T-cell (primary cell): ENCODE measurements around the gene GLG1. TPM values are rescaled to one million over a fixed set of nuclear protein-coding genes. Genes with fewer than 3 reads are reported as not detected.
A peak's percentile ranks its signal among the peaks of the same experiment; 100 is the strongest.
"Not testable (repeated sequence)": the region's sequence is repeated elsewhere in the genome, so short reads cannot be mapped to it uniquely, and the experiment has no call there.

Experiments used
- ATAC-seq, 4 experiments: fragments of 200-7000 bp in 3 of 4; fragments of 150-1000 bp in 1 of 4; cut with Tn5 transposase; replicated peaks in 1 of 4; 1 replicate in 3 of 4; 2 replicates in 1 of 4; pipeline ENCODE4 v1.10.0; 2021; ENCODE audit warnings: moderate library complexity in 3 of 4, mild to moderate bottlenecking in 2 of 4, moderate number of reproducible peaks in 1 of 4
- CTCF ChIA-PET, 2 donors: fragments of 300-600 bp; sonication (Branson Sonifier 250); formaldehyde crosslinking; loops; one replicate each; lab custom pipeline; 2022; ENCODE audit warnings: antibody characterized with exemption in 2 of 2; lab: Charles Lee
- POLR2A ChIA-PET, 2 donors: fragments of 300-600 bp; sonication (Branson Sonifier 250); formaldehyde crosslinking; loops; one replicate each; lab custom pipeline; 2022; ENCODE audit warnings: antibody characterized with exemption in 2 of 2; lab: Charles Lee
- DNase-seq, 35 experiments: peaks; one replicate each; pipeline versions ENCODE4 v3.0.0 to v3.0.0-alpha.2; 2013 to 2023
- H3K27ac ChIP-seq: one replicate; pipeline ENCODE4 v1.5.1; 2013; ENCODE audit warnings: low read length
- H3K27me3 ChIP-seq, 2 experiments: replicated peaks in 1 of 2; 1 replicate in 1 of 2; 2 replicates in 1 of 2; pipeline versions ENCODE4 v1.6.1 to v1.7.0; 2013; ENCODE audit warnings: low read length in 1 of 2, mixed read lengths in 1 of 2; ENCODE audit not compliant: control insufficient read depth in 2 of 2, insufficient read depth in 2 of 2; ENCODE audit errors: extremely low read depth in 1 of 2
- H3K36me3 ChIP-seq, 2 donors: 1 replicate in 1 of 2; 2 replicates in 1 of 2; pipeline versions ENCODE4 v1.6.1 to v1.7.0; 2013; ENCODE audit warnings: low read length in 1 of 2; ENCODE audit not compliant: control insufficient read depth in 2 of 2, insufficient read depth in 1 of 2; ENCODE audit errors: extremely low read depth in 1 of 2
- H3K4me1 ChIP-seq, 2 experiments: 1 replicate in 1 of 2; 2 replicates in 1 of 2; pipeline versions ENCODE4 v1.6.1 to v1.7.0; 2013; ENCODE audit warnings: low read length in 2 of 2, mixed read lengths in 1 of 2; ENCODE audit not compliant: insufficient read depth in 2 of 2, control insufficient read depth in 1 of 2; ENCODE audit errors: extremely low read depth in 1 of 2
- H3K4me3 ChIP-seq, 2 donors: 1 replicate in 1 of 2; 2 replicates in 1 of 2; pipeline versions ENCODE4 v1.5.1 to v1.7.0; 2013; ENCODE audit warnings: mild to moderate bottlenecking in 2 of 2, low read length in 1 of 2, moderate library complexity in 1 of 2; ENCODE audit not compliant: control insufficient read depth in 1 of 2; ENCODE audit errors: extremely low read depth in 1 of 2
- H3K9me3 ChIP-seq: 2 replicates; pipeline ENCODE4 v1.7.0; 2013
- H3K27ac Mint-ChIP-seq, 2 donors: one replicate each; pipeline ENCODE4 v1.8.0; 2020 to 2021; ENCODE audit warnings: mild to moderate bottlenecking in 2 of 2, mixed read lengths in 2 of 2
- H3K27me3 Mint-ChIP-seq, 2 donors: one replicate each; pipeline ENCODE4 v1.8.0; 2021 to 2022; ENCODE audit warnings: mixed read lengths in 2 of 2
- H3K36me3 Mint-ChIP-seq: one replicate; pipeline ENCODE4 v1.8.0; 2021; ENCODE audit warnings: mixed read lengths
- H3K4me1 Mint-ChIP-seq, 3 donors: one replicate each; pipeline ENCODE4 v1.8.0; 2020 to 2022; ENCODE audit warnings: mixed read lengths in 3 of 3, mild to moderate bottlenecking in 1 of 3
- H3K4me3 Mint-ChIP-seq, 3 donors: one replicate each; pipeline ENCODE4 v1.8.0; 2020 to 2022; ENCODE audit warnings: mild to moderate bottlenecking in 3 of 3, mixed read lengths in 3 of 3, moderate library complexity in 3 of 3
- H3K9me3 Mint-ChIP-seq, 3 donors: one replicate each; pipeline ENCODE4 v1.8.0; 2020 to 2022; ENCODE audit warnings: mixed read lengths in 3 of 3
- WGBS: methylation state at CpG from one replicate; pipeline ENCODE4 v1.1.5; 2013; ENCODE audit warnings: missing lambda C conversion rate; ENCODE audit not compliant: insufficient coverage; 5-methylcytosine and 5-hydroxymethylcytosine counted together
- total RNA-seq, 35 experiments: library from RNA in 6 of 35; stranded (reverse) in 6 of 35; fragments of 120-200 nt in 1 of 35; gene quantifications; one replicate each; pipeline versions ENCODE4 v1.2.1 to v1.2.4 and lab custom pipeline; 2013 to 2026

The GLG1 gene
- total RNA-seq (100 to 1,000 TPM; 159 to 216 (median 167) TPM), total RNA-seq (lab: John Stamatoyannopoulos, UW) (93.6 to 402 (median 292) reads per million in 29 experiments)
- total RNA-seq (2013) = 166 TPM

DNA sequence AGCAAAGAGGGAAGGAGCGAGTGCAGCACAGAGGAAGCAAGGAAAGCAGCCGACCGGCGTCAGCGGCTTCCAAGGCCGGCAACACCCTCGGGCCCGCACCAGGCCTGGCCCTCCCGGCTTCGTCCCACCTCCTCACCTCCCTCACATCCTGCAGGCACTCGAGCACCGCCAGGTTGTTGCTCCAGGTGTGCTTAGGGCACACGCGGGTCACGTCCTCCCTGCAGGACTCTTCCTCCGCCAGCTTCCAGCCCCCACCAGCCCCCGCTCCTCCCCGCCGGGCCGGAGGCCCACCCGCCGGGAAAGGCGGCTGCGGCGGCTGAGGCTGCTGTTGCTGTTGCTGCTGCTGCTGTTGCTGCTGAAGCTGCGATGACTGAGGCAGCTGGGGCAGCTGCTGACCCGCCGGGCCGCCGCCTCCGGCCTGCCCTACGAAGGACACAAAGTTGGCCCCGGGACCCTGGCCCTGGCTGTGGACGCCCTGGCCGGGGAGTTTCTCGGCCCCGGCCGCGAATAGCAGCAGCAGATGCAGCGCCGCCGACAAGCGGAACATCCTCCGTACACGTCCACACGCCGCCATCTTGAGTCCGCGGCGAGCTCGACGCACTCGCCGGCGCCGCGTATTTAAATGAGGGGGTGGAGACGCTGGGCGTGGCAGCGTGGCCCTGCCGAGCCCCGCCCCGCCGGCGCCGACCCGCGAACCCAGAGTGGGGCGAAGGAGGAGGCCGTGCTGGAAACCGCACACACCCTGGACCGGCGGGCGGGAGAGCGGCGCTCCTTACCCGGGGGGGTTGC is at the start of gene GLG1:
TSS of gene GLG1 (minus strand) at position 594 of the 789 bp plus-strand sequence. CDS start at position 574, 20 bp downstream.
- H3K27ac ChIP-seq = peak within 1 kb of the TSS; percentile 76
- peaks cover 46 to 57% of the 10 kb centered on the region in 2 experiments for H3K4me1 ChIP-seq
- ChIA-PET POLR2A (interaction anchor here (0.6 to 1.0 kb wide), 4 partner anchors 10 to 310 kb away, joined by 3 read pairs; partner anchors contain the start of gene RFWD3 (in 1 of the 2)), CTCF (interaction anchor here in 1 of 2 donors (1.5 to 1.6 kb wide), 2 partner anchors 16 to 310 kb away, joined by 6 to 9 read pairs; partner anchors contain the start of gene PSMD7)
- no peaks in the 10 kb centered on the region for H3K27me3 ChIP-seq
- Mint-ChIP-seq H3K36me3 (peaks cover 3% of the 10 kb centered on the region), H3K27ac (peak within 1 kb of the TSS; percentile 88 to 94), H3K4me3 (peak within 1 kb of the TSS; percentile 93 to 98 (median 94)), H3K27me3 (no peaks in the 10 kb centered on the region), H3K4me1 (peaks cover 64 to 71% (median 69%) of the 10 kb centered on the region in 3 donors), H3K9me3 (no peaks in the 10 kb centered on the region)
- peaks cover 0 to 2% of the 10 kb centered on the region in 2 donors for H3K36me3 ChIP-seq
- DNase-seq (peak; percentile 75 to 95 (median 89)), ATAC-seq (peak; percentile 89 to 96 (median 94))
- H3K9me3 ChIP-seq = no peaks in the 10 kb centered on the region
- peak within 1 kb of the TSS; percentile 87 to 89 for H3K4me3 ChIP-seq
- WGBS = under 1% methylated on average over 56 of the region's 77 CpGs

DNA sequence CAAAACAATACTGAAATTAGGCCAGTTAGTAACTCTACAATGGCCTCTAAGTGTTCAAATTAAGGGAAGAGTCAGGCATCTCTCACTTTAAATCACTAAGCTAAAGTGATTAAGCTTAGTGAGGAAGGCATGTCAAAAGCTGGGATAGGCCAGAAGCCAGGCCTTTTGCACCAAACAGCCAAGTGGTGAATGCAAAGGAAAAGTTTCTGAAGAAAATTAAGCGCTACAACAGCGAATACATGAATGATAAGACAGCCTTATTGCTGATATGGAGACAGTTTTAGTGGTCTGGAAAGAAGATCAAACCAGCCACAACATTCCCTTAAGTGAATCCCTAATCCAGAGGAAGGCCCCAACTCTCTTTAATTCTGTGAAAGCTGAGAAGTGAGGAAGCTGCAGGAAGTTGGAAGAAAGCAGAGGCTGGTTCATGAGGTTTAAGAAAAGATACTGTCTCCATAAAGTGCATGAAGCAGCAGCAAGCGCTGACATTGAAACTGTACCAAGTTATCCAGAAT is 47.7 kb upstream of the GLG1 start:
- no peak overlapping the region for H3K4me3 ChIP-seq
- no CpG with 5 or more reads among the region's 3 CpGs for WGBS
- H3K9me3 ChIP-seq = no peaks in the 10 kb centered on the region
- H3K9me3 Mint-ChIP-seq = no peaks in the 10 kb centered on the region
- no peak for DNase-seq
- ChIA-PET CTCF (interaction anchor here (0.6 kb wide), 2 partner anchors 10 to 140 kb away, joined by 3 to 4 read pairs; no protein-coding TSS in a partner anchor), POLR2A (no interaction called here)
- ATAC-seq = no peak
- H3K36me3 Mint-ChIP-seq = peaks cover 40% of the 10 kb centered on the region
- H3K4me3 Mint-ChIP-seq = no peak overlapping the region
- peak overlapping the region; percentile 62 to 86 for H3K27ac Mint-ChIP-seq
- peaks cover 5 to 36% of the 10 kb centered on the region in 2 experiments for H3K4me1 ChIP-seq
- H3K27me3 ChIP-seq = no peaks in the 10 kb centered on the region
- peaks cover 54 to 72% (median 65%) of the 10 kb centered on the region in 3 donors for H3K4me1 Mint-ChIP-seq
- H3K27me3 Mint-ChIP-seq = no peaks in the 10 kb centered on the region
- H3K27ac ChIP-seq = no peak overlapping the region
- H3K36me3 ChIP-seq = peaks cover 9 to 57% of the 10 kb centered on the region in 2 donors

DNA sequence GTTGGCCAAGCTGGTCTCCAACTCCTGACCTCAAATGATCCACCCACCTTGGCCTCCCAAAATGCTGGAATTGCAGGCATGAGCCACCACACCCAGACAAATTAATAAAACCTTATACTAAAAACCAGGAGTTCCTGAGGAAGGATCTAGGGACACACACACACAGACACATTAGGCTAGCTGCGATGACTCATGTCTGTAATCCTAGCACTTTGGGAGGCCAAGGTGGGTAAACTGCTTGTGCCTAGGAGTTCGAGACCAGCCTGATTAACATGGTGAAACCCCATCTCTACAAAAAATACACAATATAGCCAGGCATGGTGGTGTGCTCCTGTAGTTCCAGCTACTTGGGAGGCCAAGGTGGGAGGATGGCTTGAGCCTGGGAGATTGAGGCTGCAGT is 46.0 kb upstream of the GLG1 start:
- H3K27ac ChIP-seq, CTCF ChIA-PET, H3K27me3 Mint-ChIP-seq, H3K27me3 ChIP-seq, POLR2A ChIA-PET, H3K4me3 Mint-ChIP-seq, H3K4me3 ChIP-seq, H3K9me3 ChIP-seq, ATAC-seq, H3K9me3 Mint-ChIP-seq, DNase-seq: not testable (repeated sequence)
- Mint-ChIP-seq H3K27ac (peak overlapping the region in 1 of 2 donors; percentile 73), H3K4me1 (peaks cover 37 to 56% (median 48%) of the 10 kb centered on the region in 3 donors), H3K36me3 (peaks cover 34% of the 10 kb centered on the region)
- Histone ChIP-seq H3K4me1 (peaks cover 3 to 23% of the 10 kb centered on the region in 2 experiments), H3K36me3 (peaks cover under 1 to 60% of the 10 kb centered on the region in 2 donors)
- no CpG with 5 or more reads among the region's 2 CpGs for WGBS

- H3K4me1 Mint-ChIP-seq = peaks cover 31 to 51% (median 45%) of the 10 kb centered on the region in 3 donors
- peaks cover 3 to 20% of the 10 kb centered on the region in 2 experiments for H3K4me1 ChIP-seq
- peaks cover 0 to 60% of the 10 kb centered on the region in 2 donors for H3K36me3 ChIP-seq
- peaks cover 35% of the 10 kb centered on the region for H3K36me3 Mint-ChIP-seq
- no peaks in the 10 kb centered on the region for H3K27me3 Mint-ChIP-seq
- DNase-seq (no peak), ATAC-seq (no peak)
- H3K27ac Mint-ChIP-seq = no peak overlapping the region
- H3K4me3 Mint-ChIP-seq = no peak overlapping the region
- no peaks in the 10 kb centered on the region for H3K9me3 Mint-ChIP-seq
- no peaks in the 10 kb centered on the region for H3K27me3 ChIP-seq
- H3K27ac ChIP-seq = no peak overlapping the region
- CTCF ChIA-PET = interaction anchor here (0.7 to 1.7 kb wide), 3 partner anchors 9 to 28 kb away, joined by 3 to 5 read pairs (median 4); partner anchors contain the start of gene RFWD3 (in 1 of the 2)
- no peaks in the 10 kb centered on the region for H3K9me3 ChIP-seq
- H3K4me3 ChIP-seq = no peak overlapping the region
- POLR2A ChIA-PET = interaction anchor here in 1 of 2 donors (0.6 kb wide), 1 partner anchor 17 kb away, joined by 8 read pairs; no protein-coding TSS in a partner anchor
- no CpG with 5 or more reads among the region's 1 CpG for WGBS
Measured at GRCh38 chr16:74652249-74652648, 45.3 kb upstream of the GLG1 start.

DNA sequence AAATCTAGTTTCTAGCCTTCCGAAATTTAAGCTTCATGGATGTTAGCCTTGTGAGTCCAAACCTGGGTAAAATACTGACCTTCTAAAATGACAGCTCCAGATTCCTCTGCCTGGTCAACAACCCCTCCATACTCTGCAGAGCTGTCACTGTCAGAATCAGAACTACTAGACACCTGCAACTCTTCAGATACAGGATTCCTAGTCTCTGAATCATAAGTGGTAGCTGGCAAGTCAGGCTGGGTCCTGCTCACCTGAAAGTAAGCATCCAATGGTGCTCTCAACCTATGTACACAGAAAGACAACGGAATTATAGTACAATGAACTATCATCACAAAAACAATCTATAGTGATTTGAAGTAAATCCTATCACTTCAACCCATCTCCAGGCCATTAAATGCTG is 44.9 kb upstream of the GLG1 start:
- ChIA-PET CTCF (interaction anchor here (0.6 to 1.7 kb wide), 5 partner anchors 9 to 347 kb away, joined by 3 to 5 read pairs (median 3); partner anchors contain the start of gene RFWD3 (in 1 of the 2)), POLR2A (interaction anchor here in 1 of 2 donors (0.6 kb wide), 1 partner anchor 18 kb away, joined by 8 read pairs; no protein-coding TSS in a partner anchor)
- no peak overlapping the region for H3K4me3 Mint-ChIP-seq
- WGBS = no CpG with 5 or more reads among the region's 2 CpGs
- Histone ChIP-seq H3K27me3 (no peaks in the 10 kb centered on the region), H3K4me1 (peaks cover 3 to 20% of the 10 kb centered on the region in 2 experiments), H3K4me3 (no peak overlapping the region), H3K27ac (no peak overlapping the region), H3K36me3 (peaks cover 0 to 60% of the 10 kb centered on the region in 2 donors), H3K9me3 (no peaks in the 10 kb centered on the region)
- H3K27me3 Mint-ChIP-seq = no peaks in the 10 kb centered on the region
- peaks cover 31 to 47% (median 41%) of the 10 kb centered on the region in 3 donors for H3K4me1 Mint-ChIP-seq
- DNase-seq = no peak
- no peak for ATAC-seq
- peaks cover 33% of the 10 kb centered on the region for H3K36me3 Mint-ChIP-seq
- H3K27ac Mint-ChIP-seq = peak overlapping the region; percentile 29 to 37
- no peaks in the 10 kb centered on the region for H3K9me3 Mint-ChIP-seq
